Activated CD4-positive, alpha-beta T cell treated with anti-CD3 and anti-CD28 coated beads for 1 hour (primary cell): ENCODE results near the gene FBXO42.
A peak's percentile ranks its signal among the peaks of the same experiment; 100 is the strongest.
"Not testable (repeated sequence)": the region's sequence is repeated elsewhere in the genome, so short reads cannot be mapped to it uniquely, and the experiment has no call there.

Experiments
- DNase-seq: peaks from one replicate; pipeline ENCODE4 v3.0.0-alpha.2; 2020

The FBXO42 gene

DNA sequence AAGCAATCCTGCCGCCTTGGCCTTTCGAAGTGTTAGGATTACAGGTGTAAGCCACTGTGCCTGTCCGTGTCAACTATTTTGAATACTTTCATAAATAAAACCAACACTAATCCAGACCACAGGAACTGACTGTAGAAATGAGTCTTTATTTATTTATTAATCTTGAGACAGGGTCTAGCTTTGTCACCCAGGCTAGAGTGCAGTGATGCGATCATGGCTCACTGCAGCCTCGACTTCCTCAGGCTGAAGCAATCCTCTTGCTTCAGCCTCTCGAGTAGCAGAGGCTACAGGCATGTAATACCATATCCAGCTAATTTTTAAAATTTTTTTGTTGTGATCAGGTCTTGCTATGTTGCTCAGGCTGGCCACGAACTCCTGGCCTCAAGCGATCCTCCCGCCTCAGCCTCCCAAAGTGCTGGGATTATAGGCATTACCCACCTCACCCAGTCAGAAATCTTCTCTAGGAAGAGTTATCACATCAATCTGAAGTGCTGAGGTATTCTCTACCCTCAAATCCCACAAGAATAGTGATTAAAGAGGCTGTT, 93.6 kb downstream of the FBXO42 start:
- no peak for DNase-seq

DNA sequence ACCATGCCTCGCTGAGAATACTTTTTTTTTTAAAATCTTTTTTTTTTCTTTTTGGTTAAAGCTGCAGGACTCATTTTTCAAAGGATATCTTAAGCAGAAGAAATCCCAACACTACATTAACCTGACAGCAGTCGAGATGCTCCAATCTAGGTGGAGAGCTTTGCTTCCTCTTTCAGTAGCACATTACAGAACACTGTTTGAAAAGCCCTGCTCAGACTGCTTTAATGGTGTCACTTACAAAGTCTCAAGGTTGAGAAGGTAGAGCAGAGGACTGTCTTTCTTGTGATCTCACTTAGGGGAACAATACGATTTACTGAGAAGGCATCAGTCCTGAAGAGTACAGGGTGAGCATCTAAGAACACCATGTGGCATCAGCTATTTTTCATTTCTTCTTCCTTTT, 94.3 kb downstream of the FBXO42 start:
- no peak for DNase-seq

- DNase-seq: not testable (repeated sequence)
Measured at GRCh38 chr1:16257556-16257955, 94.7 kb downstream of the FBXO42 start.

DNA sequence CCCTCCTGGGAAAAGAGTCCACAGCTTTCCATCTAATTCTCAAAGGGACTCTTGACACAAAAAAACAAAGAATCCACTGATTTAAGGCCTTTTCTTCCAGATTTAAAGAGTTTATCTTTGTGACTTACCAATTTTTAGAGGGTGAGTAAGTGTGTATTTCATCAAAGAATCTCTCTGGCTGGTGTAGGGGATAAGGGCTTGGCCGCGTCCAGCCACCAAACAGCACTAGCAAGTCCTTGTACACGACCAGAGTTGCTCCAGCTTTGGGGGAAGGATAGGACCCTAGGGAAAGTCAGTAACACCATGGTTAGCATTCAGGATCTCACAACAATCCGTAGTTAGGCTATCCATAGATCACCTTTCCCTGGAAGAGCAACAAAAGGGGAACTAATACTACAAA, 95.8 kb downstream of the FBXO42 start:
- DNase-seq: no peak

- DNase-seq: no peak
Measured at GRCh38 chr1:16254263-16254928, 97.9 kb downstream of the FBXO42 start.

DNA sequence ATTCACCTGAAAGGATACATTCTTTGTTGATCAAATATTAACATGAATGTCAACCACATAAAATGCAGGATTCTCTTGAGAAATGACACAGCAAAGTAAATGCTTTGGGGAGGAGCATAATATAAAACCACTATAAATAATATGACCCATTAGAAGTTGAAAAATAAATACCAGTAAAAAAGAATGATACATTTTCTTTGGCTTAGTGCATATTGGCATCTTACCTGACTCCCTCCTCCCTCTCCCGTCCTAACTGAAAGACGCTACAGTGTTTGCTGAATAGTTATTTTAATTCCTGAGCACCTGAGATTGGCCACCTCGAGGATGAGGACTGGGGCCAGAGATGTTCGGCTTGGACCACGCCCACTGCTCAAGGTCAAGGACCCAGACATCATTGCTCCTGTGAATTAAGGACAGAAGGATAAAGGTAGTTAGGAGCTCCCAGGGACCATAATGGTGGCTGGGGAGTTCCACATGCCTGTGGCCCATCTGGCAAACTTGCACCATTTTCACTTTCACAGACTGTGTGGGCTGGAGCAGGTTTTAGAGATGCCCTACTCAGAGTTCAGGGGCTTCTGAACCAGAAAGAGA, 98.9 kb downstream of the FBXO42 start:
- no peak for DNase-seq

GRCh38 chr1:16252912-16253311, 99.4 kb downstream of the FBXO42 start:
- DNase-seq: no peak

DNA sequence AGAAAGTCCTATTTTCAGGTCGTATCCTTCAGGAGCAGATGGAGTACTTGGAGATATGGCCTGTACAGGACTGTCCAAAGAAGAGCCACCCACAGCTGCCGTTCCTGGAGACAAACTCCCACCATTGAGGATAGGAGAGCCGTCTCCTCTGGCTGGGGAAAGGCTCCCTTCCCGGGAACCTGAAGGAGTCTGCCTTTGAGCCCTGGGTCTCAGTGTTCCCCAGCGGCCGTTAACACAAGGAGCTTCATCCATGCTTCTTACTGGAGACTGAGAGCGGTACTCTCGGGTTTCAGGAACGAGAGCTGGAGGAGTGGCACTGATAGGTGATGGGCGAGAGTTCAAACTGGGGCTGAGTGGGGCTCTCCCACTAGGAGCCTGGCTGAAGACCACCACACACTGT, 100.9 kb downstream of the FBXO42 start:
- DNase-seq: no peak

- DNase-seq: no peak
Measured at GRCh38 chr1:16250524-16251251, 101.6 kb downstream of the FBXO42 start.

GRCh38 chr1:16249596-16250241, 102.6 kb downstream of the FBXO42 start:
- no peak for DNase-seq

DNA sequence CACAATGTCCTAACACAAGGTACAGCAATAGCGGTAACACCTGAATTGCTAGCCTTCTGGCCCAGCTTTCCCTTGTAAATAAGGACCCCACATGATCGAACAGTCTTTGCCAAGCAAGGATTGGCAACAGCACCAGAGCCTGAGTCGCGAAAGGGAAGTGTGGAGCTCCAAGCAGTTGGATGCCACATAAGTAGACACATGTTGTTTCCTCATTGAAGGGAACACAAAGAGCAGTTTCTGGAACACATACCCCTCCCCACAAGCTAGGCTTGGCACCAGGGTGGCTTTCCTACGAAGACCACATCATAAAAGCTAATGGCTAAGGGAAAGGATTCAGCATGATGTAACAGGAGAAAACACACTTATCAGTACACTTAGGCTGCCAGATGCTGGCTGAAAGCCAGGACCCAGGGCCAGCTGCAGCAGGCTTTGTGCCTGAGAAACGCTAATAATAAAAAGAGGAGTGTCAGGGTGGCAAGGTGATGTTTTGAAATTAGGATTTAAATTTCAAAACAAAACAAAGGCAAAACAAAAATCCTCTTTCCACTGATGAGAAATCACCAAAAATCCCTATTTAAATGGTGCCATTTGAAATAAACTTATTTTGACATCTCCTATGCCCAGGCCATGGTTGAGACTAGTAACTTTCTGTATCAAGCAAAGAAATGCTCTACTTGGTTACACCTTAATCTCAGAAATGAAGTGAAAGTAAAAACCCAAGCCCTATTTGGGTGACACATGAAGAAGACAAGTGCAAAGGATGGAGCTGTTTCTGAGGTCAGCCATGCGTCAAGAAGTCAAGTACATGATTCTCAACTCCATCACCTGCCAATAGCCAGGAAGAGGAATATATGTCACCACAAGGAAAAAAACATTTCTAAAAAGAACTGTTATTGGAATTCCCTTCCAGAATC, 103.4 kb downstream of the FBXO42 start:
- no peak for DNase-seq

DNA sequence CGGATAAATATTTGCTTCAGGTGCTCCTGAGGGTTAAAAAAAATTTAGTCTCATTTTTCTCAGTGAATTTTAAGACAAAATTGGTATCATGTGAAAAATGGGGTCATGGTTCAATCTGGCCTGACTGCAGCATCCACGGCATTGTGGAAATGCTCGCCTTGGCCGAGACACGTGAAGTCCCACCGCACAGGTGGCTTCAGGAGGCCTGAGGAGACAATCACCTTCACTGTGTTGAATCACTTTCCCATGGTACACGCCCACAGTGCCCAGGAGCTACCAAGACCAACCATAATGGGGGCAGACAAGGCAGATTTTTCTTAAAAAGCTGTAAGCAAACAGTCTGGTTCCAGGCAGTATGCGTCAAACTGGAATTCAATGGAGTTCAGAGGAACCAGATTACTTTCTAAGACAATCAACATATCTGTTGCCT, 104.3 kb downstream of the FBXO42 start:
- DNase-seq: no peak

DNA sequence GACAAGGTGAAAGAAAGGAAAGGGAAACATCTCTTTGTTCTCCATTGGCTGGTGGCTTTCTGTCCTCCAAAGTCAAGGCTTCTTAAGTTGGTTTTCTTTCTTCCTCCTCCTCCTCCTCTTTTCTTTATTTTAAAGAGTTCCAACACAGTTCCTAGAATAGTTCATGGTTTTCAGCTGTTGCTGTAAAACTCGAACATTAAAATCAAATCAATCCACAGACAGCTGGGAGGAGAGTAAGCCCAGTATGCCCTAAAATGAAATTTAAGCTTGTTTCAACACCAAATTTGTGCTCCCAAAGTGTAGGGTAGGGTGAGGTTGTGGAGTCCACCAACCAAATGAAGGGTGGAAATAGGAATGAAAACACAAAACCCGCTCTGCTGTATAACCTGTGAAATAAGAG, 104.8 kb downstream of the FBXO42 start:
- no peak for DNase-seq

DNA sequence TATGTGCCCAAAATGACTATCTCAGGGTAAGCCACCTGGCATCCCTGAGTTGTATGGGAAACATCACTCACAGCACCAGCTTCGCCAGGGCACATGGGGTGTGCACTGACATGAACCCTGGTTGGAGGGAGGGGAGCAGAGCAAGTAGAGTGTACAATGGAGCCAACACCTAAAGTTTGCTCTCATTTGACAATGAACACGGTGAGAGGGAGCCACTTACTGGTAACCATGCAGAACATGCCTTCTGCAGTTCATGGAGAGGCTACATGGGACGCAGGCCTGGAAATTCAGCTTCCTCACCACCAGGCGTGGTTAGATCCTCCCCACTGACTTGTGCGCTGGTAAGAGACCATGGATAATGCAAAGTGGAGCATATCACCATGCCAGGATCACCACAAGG, 105.3 kb downstream of the FBXO42 start:
- no peak for DNase-seq

GRCh38 chr1:16246239-16246638, 106.0 kb downstream of the FBXO42 start:
- DNase-seq: not testable (repeated sequence)

- DNase-seq: no peak
Measured at GRCh38 chr1:16245476-16246196, 106.6 kb downstream of the FBXO42 start.

DNA sequence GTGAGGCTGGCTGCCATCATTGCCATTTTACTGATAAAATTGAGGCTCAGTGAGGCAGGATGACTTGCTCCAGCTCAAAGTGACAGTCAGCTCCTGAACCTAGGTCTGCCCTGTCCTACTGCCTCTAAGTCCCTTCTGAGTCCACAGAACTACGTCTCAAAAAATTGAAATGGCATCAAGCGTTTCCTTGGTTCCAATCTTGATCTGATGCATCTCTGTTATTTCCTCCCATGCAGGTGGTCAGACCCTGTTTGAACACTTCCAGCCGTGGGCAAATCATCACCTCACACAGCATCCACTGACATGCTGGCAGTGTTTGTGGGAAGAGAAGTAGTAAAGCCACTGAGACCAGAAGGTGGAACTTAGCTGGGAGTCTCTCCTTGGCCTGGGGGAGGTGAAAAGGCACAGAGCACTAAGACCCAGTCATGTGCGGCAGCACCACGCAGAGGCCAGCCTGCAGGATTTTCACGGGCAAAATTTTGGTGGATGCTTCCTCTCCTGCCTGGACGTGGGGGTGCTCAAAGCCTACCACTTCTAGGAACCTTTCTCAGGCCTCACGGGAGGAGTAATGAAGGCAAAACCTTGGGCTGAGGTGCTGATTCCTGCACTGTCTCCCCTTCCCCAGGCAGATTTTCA, 107.5 kb downstream of the FBXO42 start:
- DNase-seq: no peak

DNA sequence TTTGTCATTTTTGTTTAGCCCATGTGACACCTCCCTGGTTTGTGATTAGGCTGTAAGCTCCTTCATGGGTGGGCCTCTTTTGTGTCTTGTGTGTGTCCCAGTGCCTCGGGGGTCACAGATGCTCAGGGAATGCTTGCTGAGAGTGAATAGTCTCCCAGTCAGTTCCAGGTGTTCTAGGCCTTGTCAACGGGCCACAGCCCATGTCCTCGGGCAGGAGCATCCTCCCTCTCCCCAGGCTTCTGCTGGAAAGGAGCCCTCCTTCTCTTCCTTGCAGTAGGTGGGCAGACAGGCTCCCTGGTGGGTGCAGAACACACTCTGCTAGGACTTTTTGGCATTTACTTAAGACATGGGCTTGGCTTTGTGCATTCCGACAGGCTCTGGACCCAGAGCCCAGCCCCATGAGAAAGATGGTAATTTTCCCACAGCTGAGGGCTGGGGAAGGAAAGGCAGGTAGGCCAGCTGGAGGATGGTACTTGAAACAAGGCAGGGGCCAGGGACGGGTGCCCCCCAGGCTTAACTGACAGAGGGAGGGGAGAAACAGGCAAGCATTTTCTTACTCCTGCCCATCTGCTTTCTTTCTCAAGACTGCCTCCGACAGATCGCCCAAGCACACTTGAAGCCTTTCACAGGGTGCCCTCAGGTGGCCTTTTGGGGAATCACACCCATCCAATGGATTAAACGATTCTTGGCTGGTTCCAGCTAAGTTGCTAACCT, 108.2 kb downstream of the FBXO42 start:
- DNase-seq: peak; percentile 68

GRCh38 chr1:16243215-16243610, 109.1 kb downstream of the FBXO42 start:
- no peak for DNase-seq

- no peak for DNase-seq
Measured at GRCh38 chr1:16242556-16243214, 109.6 kb downstream of the FBXO42 start.
